HG02885 (cell line): Measurements from ENCODE around the gene NR1H4.
"Not testable (repeated sequence)": the region's sequence is repeated elsewhere in the genome, so short reads cannot be mapped to it uniquely, and the experiment has no call there.

Experiments
- ATAC-seq: cut with Tn5 transposase; IDR thresholded peaks from one replicate; pipeline ENCODE4 v1.9.1; 2021; ENCODE audit warnings: mild to moderate bottlenecking; ENCODE audit not compliant: unreplicated experiment, poor library complexity

Gene NR1H4

GRCh38 chr12:100504804-100505203, 31.1 kb downstream of the NR1H4 start:
- ATAC-seq = no peak

GRCh38 chr12:100508751-100509150, 35.1 kb downstream of the NR1H4 start:
- ATAC-seq = no peak

GRCh38 chr12:100512692-100513091, 39.0 kb downstream of the NR1H4 start:
- ATAC-seq = no peak

- no peak for ATAC-seq
Measured at GRCh38 chr12:100515968-100516367, 42.3 kb downstream of the NR1H4 start.

- ATAC-seq = no peak
Measured at GRCh38 chr12:100518376-100518775, 44.7 kb downstream of the NR1H4 start.

GRCh38 chr12:100520048-100520769, 46.5 kb downstream of the NR1H4 start:
- ATAC-seq = no peak

- ATAC-seq = no peak
Measured at GRCh38 chr12:100521958-100522357, 48.3 kb downstream of the NR1H4 start.

GRCh38 chr12:100528034-100528433, 54.4 kb downstream of the NR1H4 start:
- no peak for ATAC-seq

GRCh38 chr12:100528471-100529127, 54.9 kb downstream of the NR1H4 start:
- no peak for ATAC-seq

- ATAC-seq = no peak
Measured at GRCh38 chr12:100529756-100530350, 56.2 kb downstream of the NR1H4 start.

GRCh38 chr12:100533376-100533775, 59.7 kb downstream of the NR1H4 start:
- ATAC-seq = no peak

- no peak for ATAC-seq
Measured at GRCh38 chr12:100534625-100535227, 61.1 kb downstream of the NR1H4 start.

GRCh38 chr12:100539202-100539601, 65.5 kb downstream of the NR1H4 start:
- no peak for ATAC-seq

GRCh38 chr12:100544165-100544564, 70.5 kb downstream of the NR1H4 start:
- no peak for ATAC-seq

GRCh38 chr12:100545092-100545491, 71.4 kb downstream of the NR1H4 start:
- ATAC-seq = no peak

GRCh38 chr12:100553936-100554335, 80.3 kb downstream of the NR1H4 start:
- no peak for ATAC-seq

GRCh38 chr12:100554608-100555077, 81.0 kb downstream of the NR1H4 start:
- peak; percentile 36 for ATAC-seq

GRCh38 chr12:100555722-100556121, 82.1 kb downstream of the NR1H4 start:
- no peak for ATAC-seq

- ATAC-seq = no peak
Measured at GRCh38 chr12:100557357-100557756, 83.7 kb downstream of the NR1H4 start.

- ATAC-seq = not testable (repeated sequence)
Measured at GRCh38 chr12:100559261-100559660, 85.6 kb downstream of the NR1H4 start.

GRCh38 chr12:100564090-100564489, 90.4 kb downstream of the NR1H4 start:
- no peak for ATAC-seq
